Mesendoderm (in vitro differentiated cells): ENCODE data around the gene PEMT.

Source experiments
- DNase-seq: peaks from one replicate; pipeline ENCODE4 v3.0.0; 2013
- H2AK5ac ChIP-seq: 2 replicates; pipeline ENCODE4 v1.6.1; 2013; ENCODE audit warnings: low read length, inconsistent platforms
- H2BK120ac ChIP-seq: 2 replicates; pipeline ENCODE4 v1.6.1; 2013; ENCODE audit warnings: low read depth, mild to moderate bottlenecking, low read length, moderate library complexity, mixed read lengths
- H2BK15ac ChIP-seq: replicated peaks from 2 replicates; pipeline ENCODE4 v1.6.1; 2013; ENCODE audit warnings: low read depth, mild to moderate bottlenecking, moderate library complexity
- H2BK5ac ChIP-seq: 2 replicates; pipeline ENCODE4 v1.6.1; 2013; ENCODE audit warnings: low read length, inconsistent platforms
- H3K18ac ChIP-seq: 2 replicates; pipeline ENCODE4 v1.6.1; 2013; ENCODE audit warnings: mild to moderate bottlenecking, low read length, mixed read lengths
- H3K23ac ChIP-seq: one replicate; pipeline ENCODE4 v1.6.1; 2013; ENCODE audit warnings: low read length
- H3K27ac ChIP-seq: 2 replicates; pipeline ENCODE4 v1.5.1; 2013; ENCODE audit warnings: low read depth, mild to moderate bottlenecking, inconsistent platforms, low read length, moderate library complexity
- H3K27me3 ChIP-seq: 2 replicates; pipeline ENCODE4 v1.6.1; 2013; ENCODE audit warnings: low read length, control low read depth, mild to moderate bottlenecking, inconsistent platforms; ENCODE audit not compliant: insufficient read depth, poor library complexity
- H3K36me3 ChIP-seq: 2 replicates; pipeline ENCODE4 v1.6.1; 2013; ENCODE audit warnings: low read length, inconsistent platforms; ENCODE audit not compliant: control insufficient read depth, insufficient read depth
- H3K4ac ChIP-seq: one replicate; pipeline ENCODE4 v1.6.1; 2013; ENCODE audit warnings: low read depth, mild to moderate bottlenecking, low read length, moderate library complexity
- H3K4me1 ChIP-seq: 2 replicates; pipeline ENCODE4 v1.6.1; 2013; ENCODE audit warnings: low read depth, low read length, inconsistent platforms; ENCODE audit not compliant: control insufficient read depth
- H3K4me2 ChIP-seq: 2 replicates; pipeline ENCODE4 v1.6.1; 2013; ENCODE audit warnings: low read length
- H3K4me3 ChIP-seq: 2 replicates; pipeline ENCODE4 v1.5.1; 2013; ENCODE audit warnings: mild to moderate bottlenecking, low read length
- H3K56ac ChIP-seq: one replicate; pipeline ENCODE4 v1.6.1; 2013; ENCODE audit warnings: low read length
- H3K79me1 ChIP-seq: 2 replicates; pipeline ENCODE4 v1.6.1; 2013; ENCODE audit warnings: low read length, inconsistent platforms
- H3K79me2 ChIP-seq: 2 replicates; pipeline ENCODE4 v1.6.1; 2013; ENCODE audit warnings: mild to moderate bottlenecking, low read length; ENCODE audit not compliant: control insufficient read depth, insufficient read depth
- H3K9ac ChIP-seq: 2 replicates; pipeline ENCODE4 v1.6.1; 2013; ENCODE audit warnings: low read length, inconsistent platforms
- H4K5ac ChIP-seq: one replicate; pipeline ENCODE4 v1.6.1; 2013; ENCODE audit warnings: low read length
- H4K8ac ChIP-seq: one replicate; pipeline ENCODE4 v1.6.1; 2013; ENCODE audit warnings: low read depth, mild to moderate bottlenecking, control low read depth, low read length, moderate library complexity
- WGBS: extraction: QIAGEN DNeasy Blood & Tissue Kit; methylation state at CpG from one replicate; pipeline ENCODE4 v1.1.7; 2013; ENCODE audit warnings: low lambda C conversion rate, missing lambda C conversion rate; ENCODE audit not compliant: insufficient coverage; ENCODE audit errors: extremely low coverage; 5-methylcytosine and 5-hydroxymethylcytosine counted together

The PEMT gene

DNA sequence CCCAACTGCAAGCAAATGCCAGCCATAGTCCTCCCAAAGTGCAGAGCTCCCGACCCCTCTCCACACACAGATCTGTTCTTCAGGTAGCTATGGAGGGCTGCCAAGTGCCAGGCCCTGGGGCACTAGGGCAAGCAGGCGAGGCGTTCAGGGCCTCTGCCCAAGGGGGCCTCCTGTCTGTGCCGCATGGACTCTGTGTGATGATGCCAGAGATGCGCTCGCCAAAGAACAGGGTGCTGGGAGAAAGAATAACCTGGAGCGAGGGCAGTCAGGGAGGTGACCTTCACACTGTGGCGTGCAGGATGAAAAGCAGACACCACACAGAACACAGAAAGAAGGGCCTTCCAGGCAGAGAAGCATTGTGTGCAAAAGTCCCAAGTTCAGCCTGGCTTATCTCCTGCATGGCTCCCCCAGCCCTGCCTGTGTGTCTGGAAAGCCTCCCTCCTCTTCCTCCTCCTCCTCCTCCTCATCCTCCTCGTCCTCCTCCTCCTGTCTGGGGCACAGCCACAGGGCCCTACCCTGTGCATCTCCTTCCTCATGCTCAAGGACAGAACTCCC lies 44.2 kb downstream of the PEMT start:
- Histone ChIP-seq H2BK120ac (no peak overlapping the region), H3K4ac (no peak overlapping the region), H3K4me2 (no peak overlapping the region), H3K79me1 (no peaks in the 10 kb centered on the region), H2AK5ac (no peak overlapping the region), H3K4me1 (no peaks in the 10 kb centered on the region), H3K4me3 (no peak overlapping the region), H3K56ac (peak overlapping the region; percentile 2), H2BK5ac (no peak overlapping the region), H3K18ac (no peak overlapping the region), H4K5ac (no peak overlapping the region), H3K79me2 (no peaks in the 10 kb centered on the region), H3K27ac (no peak overlapping the region), H4K8ac (no peak overlapping the region), H3K27me3 (no peaks in the 10 kb centered on the region), H3K36me3 (no peaks in the 10 kb centered on the region), H3K23ac (no peak overlapping the region), H2BK15ac (no peak overlapping the region), H3K9ac (no peak overlapping the region)
- no peak for DNase-seq
- WGBS: no CpG with 5 or more reads among the region's 9 CpGs

DNA sequence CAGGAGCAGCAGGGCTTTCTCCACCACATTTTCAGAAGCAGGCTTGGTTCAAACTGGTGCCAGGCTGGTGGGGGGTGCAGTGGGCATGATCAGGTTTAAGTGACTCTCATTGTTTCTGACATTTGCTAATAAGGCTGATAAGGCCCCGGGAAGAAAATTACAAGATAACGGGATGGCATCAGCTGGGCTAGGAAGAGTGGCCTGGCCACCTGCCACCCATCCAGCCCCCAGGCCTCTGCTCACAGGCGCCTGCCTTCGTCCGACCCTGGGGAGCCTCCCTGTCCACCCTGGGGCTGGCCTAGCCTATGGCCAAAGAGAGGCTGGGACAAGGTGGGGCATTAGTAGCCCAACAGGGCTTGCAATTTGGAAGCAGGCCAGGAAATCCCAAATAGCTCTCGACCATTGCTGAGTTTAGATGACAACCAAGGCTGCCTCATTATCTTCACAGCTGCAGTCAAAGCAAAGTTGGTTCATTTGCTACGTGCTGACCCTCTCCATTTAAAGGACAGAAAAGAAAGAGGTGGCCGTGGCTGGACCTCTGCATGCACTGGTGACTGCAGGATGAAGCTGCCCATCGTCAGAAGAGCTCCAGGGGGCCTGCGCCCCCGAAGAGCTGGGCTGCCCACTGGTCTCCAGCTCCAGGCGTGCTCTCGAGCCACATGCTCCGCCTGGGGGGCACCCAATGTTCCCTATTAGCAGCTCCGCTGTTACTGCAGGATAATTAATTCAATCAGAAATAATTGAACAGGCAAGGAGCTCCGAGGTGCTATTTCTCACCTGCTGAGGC lies 44.9 kb downstream of the PEMT start:
- H3K4ac ChIP-seq: no peak overlapping the region
- H4K5ac ChIP-seq: no peak overlapping the region
- H3K4me3 ChIP-seq: no peak overlapping the region
- H3K4me2 ChIP-seq: no peak overlapping the region
- WGBS: no CpG with 5 or more reads among the region's 16 CpGs
- no peak overlapping the region for H3K18ac ChIP-seq
- no peak overlapping the region for H3K9ac ChIP-seq
- H3K23ac ChIP-seq: no peak overlapping the region
- H2BK5ac ChIP-seq: no peak overlapping the region
- H4K8ac ChIP-seq: no peak overlapping the region
- H2AK5ac ChIP-seq: no peak overlapping the region
- H3K4me1 ChIP-seq: no peaks in the 10 kb centered on the region
- no peaks in the 10 kb centered on the region for H3K79me2 ChIP-seq
- no peak overlapping the region for H3K56ac ChIP-seq
- no peaks in the 10 kb centered on the region for H3K36me3 ChIP-seq
- no peak overlapping the region for H3K27ac ChIP-seq
- H2BK120ac ChIP-seq: no peak overlapping the region
- no peaks in the 10 kb centered on the region for H3K27me3 ChIP-seq
- no peaks in the 10 kb centered on the region for H3K79me1 ChIP-seq
- no peak for DNase-seq
- no peak overlapping the region for H2BK15ac ChIP-seq

DNA sequence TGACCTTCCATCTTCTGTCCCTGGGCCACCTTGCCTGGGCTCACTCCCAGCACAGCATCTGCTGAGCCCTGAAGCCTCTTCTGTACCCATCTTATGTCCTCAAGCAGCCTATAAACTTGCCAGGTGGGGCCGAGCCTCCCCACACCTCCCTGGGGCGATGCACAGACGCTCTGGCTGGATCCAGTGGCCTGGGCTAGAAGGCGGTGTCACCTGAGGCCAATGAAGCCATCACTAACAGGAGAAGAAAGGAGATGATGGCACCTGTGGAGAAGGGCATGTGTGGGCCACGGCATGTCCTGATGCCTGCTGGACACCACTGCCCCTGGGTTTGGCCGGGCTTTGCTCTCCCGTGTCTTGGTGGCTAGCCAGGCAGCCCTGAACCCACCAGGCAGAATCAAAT lies 45.5 kb downstream of the PEMT start:
- Histone ChIP-seq H3K27me3 (no peaks in the 10 kb centered on the region), H3K4me2 (no peak overlapping the region), H3K9ac (no peak overlapping the region), H3K56ac (no peak overlapping the region), H3K27ac (no peak overlapping the region), H3K18ac (no peak overlapping the region), H2BK15ac (no peak overlapping the region), H3K4me3 (no peak overlapping the region), H2AK5ac (no peak overlapping the region), H2BK120ac (no peak overlapping the region), H4K8ac (no peak overlapping the region), H4K5ac (no peak overlapping the region), H2BK5ac (no peak overlapping the region), H3K36me3 (no peaks in the 10 kb centered on the region), H3K79me2 (no peaks in the 10 kb centered on the region), H3K4me1 (no peaks in the 10 kb centered on the region), H3K23ac (no peak overlapping the region), H3K79me1 (no peaks in the 10 kb centered on the region), H3K4ac (no peak overlapping the region)
- no CpG with 5 or more reads among the region's 7 CpGs for WGBS
- no peak for DNase-seq

DNA sequence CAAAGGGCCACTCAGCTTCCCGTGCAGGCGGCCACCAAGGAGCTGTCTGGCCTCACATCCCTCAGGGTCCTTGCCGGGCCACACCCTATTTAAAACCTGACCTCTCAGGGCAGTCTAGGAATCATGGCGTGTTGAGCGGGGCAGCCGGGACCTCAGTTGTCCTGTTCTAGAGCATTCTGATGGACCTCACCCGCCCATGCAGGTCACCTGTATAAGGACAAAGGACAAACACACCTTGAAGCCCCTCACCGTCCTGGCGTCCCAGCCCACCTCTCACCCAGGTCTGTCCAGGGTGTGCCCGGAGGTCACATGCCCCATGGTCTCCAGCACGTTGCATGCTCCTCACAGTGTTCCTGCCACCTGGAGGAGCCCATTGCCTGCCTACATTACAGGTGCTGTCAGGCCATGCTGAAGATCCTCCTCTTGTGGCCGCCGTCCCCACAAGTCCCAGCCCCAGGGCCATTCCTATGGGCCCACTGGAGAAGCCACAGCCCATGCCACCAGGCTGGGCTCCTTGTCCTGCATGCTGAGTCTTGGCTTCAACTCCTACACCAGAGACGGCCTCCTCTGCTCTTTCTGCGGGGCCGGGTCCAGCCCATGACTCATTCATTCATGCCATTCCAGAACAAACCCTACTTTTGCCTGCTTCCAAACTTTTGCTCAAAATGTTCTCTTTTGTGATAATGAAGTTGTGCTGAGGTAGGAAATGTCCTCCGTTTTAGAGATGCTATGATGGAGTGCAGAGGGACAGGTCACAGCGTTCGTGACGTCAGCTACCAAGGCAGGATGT lies 46.3 kb downstream of the PEMT start:
- no peak overlapping the region for H2AK5ac ChIP-seq
- H3K27ac ChIP-seq: no peak overlapping the region
- no peaks in the 10 kb centered on the region for H3K79me2 ChIP-seq
- H3K18ac ChIP-seq: no peak overlapping the region
- WGBS: no CpG with 5 or more reads among the region's 20 CpGs
- no peaks in the 10 kb centered on the region for H3K36me3 ChIP-seq
- no peak overlapping the region for H2BK5ac ChIP-seq
- no peak overlapping the region for H3K56ac ChIP-seq
- no peak overlapping the region for H4K5ac ChIP-seq
- no peaks in the 10 kb centered on the region for H3K4me1 ChIP-seq
- no peak overlapping the region for H3K4ac ChIP-seq
- H3K23ac ChIP-seq: no peak overlapping the region
- H2BK120ac ChIP-seq: no peak overlapping the region
- no peak for DNase-seq
- H3K27me3 ChIP-seq: no peaks in the 10 kb centered on the region
- H3K9ac ChIP-seq: no peak overlapping the region
- H3K79me1 ChIP-seq: no peaks in the 10 kb centered on the region
- H3K4me2 ChIP-seq: no peak overlapping the region
- H3K4me3 ChIP-seq: no peak overlapping the region
- no peak overlapping the region for H4K8ac ChIP-seq
- no peak overlapping the region for H2BK15ac ChIP-seq

DNA sequence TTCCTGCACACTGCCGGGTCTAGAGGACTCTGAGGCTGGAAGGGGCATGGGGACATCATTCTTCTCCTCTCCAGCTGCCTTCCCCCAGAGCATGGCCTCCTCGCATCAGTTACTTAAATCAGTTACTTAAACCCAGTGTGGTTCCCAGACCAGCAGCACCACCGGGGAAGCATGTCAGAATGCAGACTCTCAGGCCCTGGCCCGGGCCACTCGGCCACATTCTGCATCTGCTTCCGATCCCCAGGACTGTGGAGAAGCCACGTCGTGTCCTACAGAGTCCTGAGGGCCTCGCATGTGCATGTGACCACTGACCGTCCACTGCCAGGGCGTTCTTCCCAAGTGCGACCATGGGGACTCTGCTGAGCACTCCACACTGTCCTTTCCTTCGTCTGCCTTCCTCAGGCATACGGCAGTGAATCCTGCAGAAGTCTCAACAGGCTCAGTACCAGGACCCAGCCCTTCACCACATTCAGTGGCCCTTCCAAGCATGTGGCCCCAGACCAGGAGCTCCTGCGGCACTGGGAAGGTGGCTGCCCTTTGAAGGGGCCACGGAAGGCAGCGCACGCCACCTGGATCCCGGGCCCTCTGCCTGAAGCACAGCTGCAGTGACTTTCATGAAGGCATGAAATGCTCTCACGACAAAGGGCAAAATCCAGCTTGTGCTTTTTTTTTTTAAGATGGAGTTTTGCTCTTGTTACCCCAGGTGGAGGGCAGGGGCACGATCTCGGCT lies 48.4 kb downstream of the PEMT start:
- no peak overlapping the region for H3K27ac ChIP-seq
- no peak overlapping the region for H3K23ac ChIP-seq
- DNase-seq: no peak
- H2BK5ac ChIP-seq: no peak overlapping the region
- no peaks in the 10 kb centered on the region for H3K36me3 ChIP-seq
- no CpG with 5 or more reads among the region's 22 CpGs for WGBS
- H4K8ac ChIP-seq: no peak overlapping the region
- H3K18ac ChIP-seq: no peak overlapping the region
- H3K4ac ChIP-seq: no peak overlapping the region
- H3K4me3 ChIP-seq: no peak overlapping the region
- H3K79me2 ChIP-seq: no peaks in the 10 kb centered on the region
- no peak overlapping the region for H3K4me2 ChIP-seq
- H3K27me3 ChIP-seq: no peaks in the 10 kb centered on the region
- no peak overlapping the region for H2BK15ac ChIP-seq
- no peak overlapping the region for H4K5ac ChIP-seq
- no peak overlapping the region for H3K9ac ChIP-seq
- H3K4me1 ChIP-seq: no peaks in the 10 kb centered on the region
- H2AK5ac ChIP-seq: no peak overlapping the region
- no peak overlapping the region for H3K56ac ChIP-seq
- no peaks in the 10 kb centered on the region for H3K79me1 ChIP-seq
- H2BK120ac ChIP-seq: no peak overlapping the region
